Measurements from ENCODE around the gene CD248.
"Not testable (repeated sequence)": the region's sequence is repeated elsewhere in the genome, so short reads cannot be mapped to it uniquely, and the experiment has no call there.

The CD248 gene, protein sequence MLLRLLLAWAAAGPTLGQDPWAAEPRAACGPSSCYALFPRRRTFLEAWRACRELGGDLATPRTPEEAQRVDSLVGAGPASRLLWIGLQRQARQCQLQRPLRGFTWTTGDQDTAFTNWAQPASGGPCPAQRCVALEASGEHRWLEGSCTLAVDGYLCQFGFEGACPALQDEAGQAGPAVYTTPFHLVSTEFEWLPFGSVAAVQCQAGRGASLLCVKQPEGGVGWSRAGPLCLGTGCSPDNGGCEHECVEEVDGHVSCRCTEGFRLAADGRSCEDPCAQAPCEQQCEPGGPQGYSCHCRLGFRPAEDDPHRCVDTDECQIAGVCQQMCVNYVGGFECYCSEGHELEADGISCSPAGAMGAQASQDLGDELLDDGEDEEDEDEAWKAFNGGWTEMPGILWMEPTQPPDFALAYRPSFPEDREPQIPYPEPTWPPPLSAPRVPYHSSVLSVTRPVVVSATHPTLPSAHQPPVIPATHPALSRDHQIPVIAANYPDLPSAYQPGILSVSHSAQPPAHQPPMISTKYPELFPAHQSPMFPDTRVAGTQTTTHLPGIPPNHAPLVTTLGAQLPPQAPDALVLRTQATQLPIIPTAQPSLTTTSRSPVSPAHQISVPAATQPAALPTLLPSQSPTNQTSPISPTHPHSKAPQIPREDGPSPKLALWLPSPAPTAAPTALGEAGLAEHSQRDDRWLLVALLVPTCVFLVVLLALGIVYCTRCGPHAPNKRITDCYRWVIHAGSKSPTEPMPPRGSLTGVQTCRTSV

DNA sequence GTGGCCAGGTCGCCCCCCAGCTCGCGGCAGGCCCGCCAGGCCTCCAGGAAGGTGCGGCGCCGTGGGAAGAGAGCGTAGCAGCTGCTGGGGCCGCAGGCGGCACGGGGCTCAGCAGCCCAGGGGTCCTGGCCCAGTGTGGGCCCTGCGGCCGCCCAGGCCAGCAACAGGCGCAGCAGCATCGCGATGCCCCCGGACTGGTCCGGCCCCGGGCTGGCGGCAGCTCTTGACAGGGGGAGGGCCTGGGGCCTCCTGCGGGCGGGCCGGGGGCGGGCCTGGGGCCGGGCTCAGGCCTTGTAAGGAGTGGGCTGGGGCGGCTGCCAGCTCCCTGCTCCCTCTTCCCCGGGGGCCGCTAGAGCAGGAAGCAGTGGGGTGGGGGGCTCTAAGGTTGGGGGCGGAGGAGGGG, at the start of gene CD248:
CD248 (minus strand) TSS at position 196 of the 403 bp plus-strand sequence; CDS start at position 179, 17 bp downstream.
- peak; percentile 84 for DNase-seq (ENCODE audit: low read depth)

DNA sequence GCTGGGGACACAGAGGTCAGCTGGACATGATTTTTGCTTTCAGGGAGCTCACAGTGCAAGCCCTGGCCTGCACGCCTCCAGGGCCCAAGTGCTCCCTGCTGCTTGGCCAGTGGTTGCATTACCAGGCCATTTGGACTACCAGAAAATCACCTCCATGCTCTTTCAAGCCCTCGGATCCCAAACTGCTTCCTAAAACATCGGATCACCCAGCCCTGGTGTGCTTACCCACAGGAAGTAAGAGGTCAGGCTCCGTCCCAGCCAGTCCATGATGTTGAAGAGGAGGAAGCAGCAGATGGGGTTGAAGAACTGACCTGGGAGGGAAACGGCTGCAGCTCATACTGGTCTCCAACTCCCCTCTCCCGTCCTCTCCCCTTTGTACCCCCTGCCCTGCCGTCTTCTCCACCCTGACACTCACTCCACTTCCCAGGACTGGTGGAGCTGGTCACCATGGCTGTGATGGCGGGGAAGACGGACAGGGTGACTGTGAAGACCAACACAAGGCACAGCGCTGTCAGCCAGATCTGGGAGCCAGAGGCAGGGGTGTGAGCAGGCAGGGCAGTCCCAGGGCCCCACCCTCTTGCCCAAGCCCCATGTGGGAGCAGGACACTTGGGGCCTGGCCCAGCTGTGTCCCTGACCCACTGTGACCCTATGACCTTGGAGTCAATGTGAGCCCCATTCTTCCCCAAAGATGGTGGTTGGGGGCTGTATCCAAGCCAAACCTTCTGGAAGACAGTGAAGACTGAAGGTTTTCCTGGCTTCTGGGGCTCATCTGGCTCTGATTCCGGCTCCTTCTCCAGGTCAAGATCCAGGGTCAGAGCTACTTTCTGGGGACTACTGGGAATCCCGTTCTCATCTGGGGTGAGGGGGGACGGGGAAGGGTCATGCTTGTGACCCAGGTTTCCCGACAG, 49.1 kb upstream of the CD248 start:
- H3K4me3 ChIP-seq (ENCODE audit: low read depth, low read length), result no peak overlapping the region
- no peak for DNase-seq (ENCODE audit: low read depth)

More for the DNA sequence above, at the start of gene CD248:
- peak within 1 kb of the TSS; percentile 62 for H3K4me3 ChIP-seq (ENCODE audit: low read depth, low read length)

DNA sequence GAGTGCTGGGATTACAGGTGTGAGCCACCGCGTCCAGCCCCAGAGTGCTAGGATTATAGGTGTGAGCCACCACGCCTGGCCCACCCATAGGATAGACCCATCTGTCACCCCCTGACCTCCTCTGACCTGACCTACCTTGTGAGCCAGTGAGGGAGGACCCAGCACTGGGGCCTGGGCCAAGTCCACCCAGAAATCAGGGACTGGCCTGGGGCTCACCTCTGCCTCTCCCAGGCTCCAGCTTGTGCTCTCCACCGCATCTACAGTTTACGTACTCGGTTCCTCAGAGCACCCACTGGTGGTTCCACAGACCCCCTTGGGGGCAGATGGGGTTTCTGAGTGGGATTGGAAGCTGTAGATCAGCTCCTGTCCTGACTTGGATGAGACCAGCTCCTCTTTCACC, 48.3 kb upstream of the CD248 start:
- no peak overlapping the region for H3K4me3 ChIP-seq (ENCODE audit: low read depth, low read length)
- DNase-seq (ENCODE audit: low read depth), result no peak

DNA sequence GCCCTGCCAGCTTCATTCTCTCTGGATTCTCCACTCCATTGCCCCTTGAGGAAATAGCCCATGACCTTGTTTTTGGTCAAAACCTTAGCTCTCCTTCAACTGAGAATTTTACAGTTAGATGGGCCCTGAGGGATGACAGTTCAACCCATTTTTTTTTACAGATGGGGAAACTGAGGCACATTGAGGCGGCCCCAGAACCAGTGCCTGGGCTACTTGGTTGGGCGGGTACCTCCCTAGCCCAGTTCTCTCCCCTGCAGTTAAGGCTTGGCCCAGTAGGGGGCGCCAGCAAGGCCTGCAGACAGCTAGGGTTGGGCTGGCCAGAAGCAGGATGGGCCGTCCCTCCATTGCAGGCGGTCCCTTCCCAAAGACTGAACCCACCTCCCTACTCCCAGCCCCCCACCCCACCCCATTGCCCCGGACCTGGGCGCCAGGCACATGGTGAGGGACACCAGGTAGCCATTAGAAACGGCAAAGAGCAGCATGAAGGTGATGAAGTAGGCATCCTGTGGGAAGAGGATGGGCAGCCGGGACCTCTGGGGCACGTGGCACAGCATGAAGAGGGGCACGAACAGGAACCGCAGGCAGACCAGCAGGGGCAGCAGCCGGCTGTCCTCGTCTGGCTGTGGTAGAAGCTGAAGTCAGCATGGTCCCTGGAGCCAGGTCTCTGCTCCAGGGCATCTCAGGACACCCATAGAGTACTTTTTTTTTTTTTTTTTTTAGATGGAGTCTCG, 47.1 kb upstream of the CD248 start:
- H3K4me3 ChIP-seq (ENCODE audit: low read depth, low read length), result no peak overlapping the region
- no peak for DNase-seq (ENCODE audit: low read depth)

DNA sequence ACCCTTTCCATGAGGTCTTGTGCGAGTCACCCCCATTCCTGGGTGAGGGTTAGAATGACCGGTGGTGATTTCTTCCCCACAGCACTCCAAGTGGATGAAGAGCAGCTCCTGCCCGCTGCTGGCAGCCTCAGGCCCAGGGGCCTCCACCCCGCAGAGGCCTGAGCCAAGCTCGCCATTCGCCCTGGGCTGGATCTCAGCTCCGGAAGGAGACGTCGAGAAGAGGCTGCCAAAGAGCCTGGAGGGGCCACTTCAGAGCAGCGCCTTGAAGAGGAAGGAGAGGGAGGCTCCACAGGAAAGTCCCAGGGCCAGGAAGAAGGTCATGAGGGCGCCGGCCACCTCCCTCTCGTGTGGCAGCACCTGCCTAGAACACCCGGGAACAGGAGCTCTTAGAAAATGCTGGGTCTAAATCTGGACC, 46.4 kb upstream of the CD248 start:
- no peak for DNase-seq (ENCODE audit: low read depth)
- H3K4me3 ChIP-seq (ENCODE audit: low read depth, low read length), result no peak overlapping the region

DNA sequence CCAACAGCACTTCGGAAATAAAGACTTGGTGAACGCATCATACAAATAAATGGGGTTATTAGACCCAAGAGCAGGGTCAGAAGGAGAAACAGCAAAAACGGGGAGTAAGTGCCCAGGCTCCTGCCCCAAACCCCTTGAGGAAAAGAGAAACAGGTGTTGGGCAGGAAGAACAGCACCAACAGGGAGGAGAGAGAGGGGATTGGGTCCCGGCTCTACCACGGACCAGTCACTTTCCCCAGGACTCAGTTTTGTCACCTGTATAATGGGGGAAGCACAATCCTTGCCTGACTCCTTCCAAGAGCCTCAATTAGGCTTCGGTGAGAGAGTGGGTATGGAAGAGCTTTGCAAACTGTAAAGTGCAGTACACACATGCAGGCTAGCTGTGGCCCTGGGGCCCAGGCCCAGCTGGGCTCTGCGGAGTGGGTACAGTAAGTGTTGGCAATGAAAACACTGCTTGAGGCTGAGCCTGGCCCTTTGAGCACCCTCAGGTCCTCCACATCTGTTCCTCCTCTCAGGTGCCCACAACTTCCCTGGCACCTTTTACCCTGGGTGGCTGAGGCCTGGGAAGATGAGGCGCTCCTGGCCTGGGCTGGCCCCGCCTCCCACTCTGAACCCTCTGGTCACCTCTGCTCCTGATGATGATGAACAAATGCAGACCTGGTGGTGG, 45.8 kb upstream of the CD248 start:
- DNase-seq (ENCODE audit: low read depth), result no peak
- no peak overlapping the region for H3K4me3 ChIP-seq (ENCODE audit: low read depth, low read length)

DNA sequence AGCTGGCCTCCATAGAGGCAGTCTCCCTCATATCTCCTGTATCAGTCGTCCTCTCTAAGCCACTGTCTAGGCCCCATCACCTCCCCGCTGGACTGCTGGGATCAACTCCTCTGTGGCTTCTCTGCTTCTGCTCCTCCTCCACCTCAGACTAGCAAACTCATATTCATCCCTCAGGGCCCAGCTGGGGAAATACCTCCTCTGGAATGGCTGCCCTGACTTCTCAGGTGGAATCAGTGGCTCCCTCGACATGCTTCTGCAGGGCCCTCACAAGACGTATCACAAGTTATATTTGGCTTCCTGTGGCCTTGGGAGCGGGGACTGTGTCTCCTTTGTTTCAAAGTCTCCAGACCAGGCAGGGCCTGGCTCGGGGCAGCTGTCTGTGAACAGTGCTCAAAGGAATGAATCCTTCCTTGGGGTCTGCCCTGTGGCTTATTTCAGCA, 44.7 kb upstream of the CD248 start:
- no peak for DNase-seq (ENCODE audit: low read depth)
- no peak overlapping the region for H3K4me3 ChIP-seq (ENCODE audit: low read depth, low read length)

DNA sequence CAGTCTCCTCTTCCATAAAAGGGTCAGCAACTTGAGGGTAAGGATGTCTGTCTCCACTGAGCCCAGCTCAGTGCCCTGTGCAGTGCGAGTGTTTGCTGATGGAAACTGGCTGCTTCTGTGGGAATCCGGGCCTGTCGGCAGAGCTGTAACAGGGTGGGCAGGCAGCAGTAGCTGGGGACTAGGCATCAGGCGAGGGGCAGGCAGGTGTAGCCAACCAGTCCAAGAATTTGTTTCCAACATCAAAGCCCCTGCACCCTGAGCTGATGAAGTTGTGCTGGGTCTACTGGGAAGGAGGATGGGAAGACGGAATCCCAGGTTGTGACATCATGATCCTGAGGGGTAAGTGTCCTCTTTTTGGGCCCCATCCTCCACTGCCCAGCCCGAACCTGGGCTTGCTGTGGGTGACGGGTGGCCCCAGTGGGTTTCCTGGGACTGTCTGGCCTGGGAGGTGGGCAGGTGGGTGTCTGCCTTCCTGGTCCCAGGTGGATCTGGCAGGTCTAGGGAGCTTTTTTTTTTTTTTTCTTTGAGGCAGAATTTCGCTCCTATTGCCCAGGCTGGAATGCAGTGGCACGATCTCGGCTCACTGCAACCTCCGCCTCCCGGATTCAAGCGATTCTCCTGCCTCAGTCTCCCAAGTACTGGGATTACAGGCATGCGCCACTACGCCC, 43.7 kb upstream of the CD248 start:
- DNase-seq (ENCODE audit: low read depth), result no peak
- H3K4me3 ChIP-seq (ENCODE audit: low read depth, low read length), result no peak overlapping the region

DNA sequence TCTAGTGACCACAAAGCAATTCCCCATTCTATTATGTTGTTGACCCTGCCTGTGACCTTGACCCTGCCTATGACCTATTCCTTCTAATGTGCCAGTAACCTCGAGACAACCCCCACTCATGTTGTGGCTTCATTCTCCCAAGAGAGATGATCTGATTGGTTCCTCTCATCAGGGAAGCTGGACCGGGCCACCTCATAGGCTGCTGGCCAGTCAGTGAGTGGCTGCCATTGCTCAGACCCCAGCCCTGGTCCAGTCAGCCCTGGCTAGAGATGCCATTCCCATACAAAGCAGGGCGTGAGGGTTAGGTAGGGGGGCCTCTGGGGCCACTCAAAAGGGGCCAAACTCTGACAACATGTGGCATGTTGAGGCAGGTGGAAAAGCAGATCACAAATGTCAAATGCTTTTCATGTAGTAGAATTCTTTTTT, 42.8 kb upstream of the CD248 start:
- DNase-seq (ENCODE audit: low read depth), result no peak
- no peak overlapping the region for H3K4me3 ChIP-seq (ENCODE audit: low read depth, low read length)

DNA sequence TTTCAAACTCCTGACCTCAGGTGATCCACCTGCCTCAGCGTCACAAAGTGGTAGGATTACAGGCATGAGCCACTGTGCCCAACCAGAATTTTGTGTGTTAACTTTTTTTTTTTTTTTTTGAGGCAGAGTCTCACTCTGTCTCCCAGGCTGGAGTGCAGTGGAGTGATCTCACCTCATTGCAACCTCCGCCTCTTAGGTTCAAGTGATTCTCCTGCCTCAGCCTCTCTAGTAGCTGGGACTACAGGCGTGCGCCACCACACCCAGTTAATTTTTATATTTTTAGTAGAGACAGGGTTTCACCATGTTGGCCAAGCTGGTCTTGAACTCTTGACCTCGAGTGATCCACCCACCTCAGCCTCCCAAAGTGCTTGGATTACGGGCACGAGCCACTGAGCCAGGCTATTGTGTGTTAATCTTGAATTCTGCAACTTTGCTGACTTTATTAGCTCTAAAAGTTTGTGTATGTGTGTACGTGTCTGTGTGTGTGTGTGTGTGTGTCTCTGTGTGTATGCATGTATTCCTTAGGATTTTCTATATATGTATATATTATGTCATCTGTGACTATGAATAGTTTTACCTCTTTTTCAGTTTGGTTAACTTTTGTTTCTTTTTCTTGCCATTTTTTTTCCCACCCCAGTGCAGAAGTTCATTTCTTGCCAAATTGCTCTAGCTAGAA, 33.9 kb upstream of the CD248 start:
- not testable (repeated sequence) for DNase-seq (ENCODE audit: low read depth); H3K4me3 ChIP-seq (ENCODE audit: low read depth, low read length)

DNA sequence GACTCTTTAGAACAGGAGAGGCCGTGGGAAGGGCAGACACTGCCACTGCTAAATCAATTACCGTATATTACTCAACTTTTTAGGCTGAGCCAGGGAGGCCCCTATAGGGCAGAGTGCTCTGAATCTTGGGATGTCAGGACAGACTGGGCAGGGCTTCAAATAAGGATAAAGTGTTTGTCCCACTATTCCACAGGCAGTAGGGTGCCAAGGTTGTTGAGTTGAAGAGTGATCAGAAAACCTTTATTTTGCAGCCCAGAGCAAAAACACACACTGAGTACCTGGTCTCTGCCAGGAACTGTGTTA, 32.2 kb upstream of the CD248 start:
- no peak for DNase-seq (ENCODE audit: low read depth)
- no peak overlapping the region for H3K4me3 ChIP-seq (ENCODE audit: low read depth, low read length)

DNA sequence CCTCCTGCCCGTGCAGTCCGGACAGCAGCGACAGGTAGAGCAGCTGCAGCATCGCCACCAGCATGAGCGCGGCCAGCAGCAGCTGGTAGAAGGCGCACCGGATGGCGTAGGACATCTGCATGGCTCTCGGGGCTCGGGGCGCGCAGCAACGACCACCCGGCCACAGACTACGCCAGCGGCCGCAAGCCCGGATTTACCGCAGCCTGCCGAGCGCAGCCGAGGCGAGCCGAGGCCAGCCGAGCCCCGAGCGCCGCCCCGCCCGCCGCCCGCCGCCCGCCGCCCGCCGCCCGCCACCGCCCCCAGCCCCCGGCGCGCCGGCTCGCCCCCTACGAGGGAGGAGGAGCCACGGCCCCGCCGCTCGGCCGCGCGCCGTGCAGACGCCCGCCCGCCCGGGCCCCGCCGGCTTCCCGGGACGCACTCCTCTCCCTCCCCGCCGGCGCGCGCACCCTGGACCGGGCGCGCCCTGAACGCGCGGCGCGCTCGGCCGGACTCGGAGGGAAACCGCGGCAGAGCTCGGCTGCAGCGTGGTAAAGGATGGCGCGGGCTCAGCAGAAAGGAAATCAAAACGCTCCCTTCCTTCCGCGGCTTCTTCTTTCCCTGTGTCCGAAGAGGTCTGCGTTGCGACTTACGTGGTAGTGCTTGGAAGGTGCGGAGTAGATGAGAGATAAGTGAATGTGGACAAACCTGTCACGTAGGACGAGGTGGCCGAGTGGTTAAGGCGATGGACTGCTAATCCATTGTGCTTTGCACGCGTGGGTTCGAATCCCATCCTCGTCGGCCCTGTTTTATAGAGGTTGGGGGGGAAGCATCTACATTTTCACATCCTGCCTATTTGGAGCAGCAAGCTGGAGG, 30.8 kb upstream of the CD248 start, which contains the start of gene B4GAT1:
B4GAT1 (minus strand) TSS at position 205 of the 852 bp plus-strand sequence; CDS start at position 121, 84 bp downstream.
- peak within 1 kb of the TSS; percentile 85 for H3K4me3 ChIP-seq (ENCODE audit: low read depth, low read length)
- peak; percentile 82 for DNase-seq (ENCODE audit: low read depth)

DNA sequence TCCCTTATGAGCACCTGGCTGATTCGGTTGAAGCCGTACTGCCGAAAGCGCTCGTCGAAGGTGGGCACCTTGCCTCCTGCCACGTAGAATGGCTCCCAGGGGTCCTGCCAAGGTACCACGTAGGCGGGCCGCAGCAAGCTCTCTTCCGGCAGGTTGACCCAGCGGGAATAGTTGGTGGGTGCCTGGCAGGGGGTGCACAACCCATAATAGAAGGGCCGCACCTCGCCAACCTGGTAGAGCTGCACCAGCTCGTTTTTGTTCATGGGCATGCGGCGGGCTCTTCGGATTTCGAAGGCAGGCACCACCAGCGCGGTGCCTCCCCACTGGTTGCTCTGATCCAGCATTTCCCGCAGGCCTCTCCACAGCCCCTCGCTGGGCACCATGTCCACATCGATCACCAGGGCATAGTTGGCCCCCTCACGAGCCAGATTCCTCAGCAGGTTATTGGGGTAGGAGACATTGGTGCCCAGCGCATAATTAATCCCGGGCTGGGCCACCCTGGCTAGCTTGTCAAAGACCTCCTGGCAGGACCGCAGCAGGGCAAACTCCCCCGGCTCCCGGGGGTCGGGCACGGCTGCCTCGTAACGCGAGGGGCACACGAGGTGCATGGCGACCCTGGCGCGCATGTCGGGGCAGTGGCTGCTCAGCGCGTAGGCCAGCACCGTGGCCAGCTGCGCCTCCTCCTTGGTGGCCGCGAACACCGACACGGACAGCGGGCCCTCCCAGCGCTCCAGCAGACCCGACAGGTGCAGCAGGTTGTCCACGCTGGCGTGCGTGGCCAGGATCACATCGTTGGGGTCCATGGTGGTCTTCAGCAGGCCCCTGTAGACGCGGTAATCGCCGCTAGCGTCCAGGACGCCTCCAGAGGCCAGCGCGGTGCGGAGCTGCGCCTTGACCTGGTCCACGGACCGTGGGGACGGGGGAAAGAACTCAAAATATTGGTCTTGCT, 29.9 kb upstream of the CD248 start:
- DNase-seq (ENCODE audit: low read depth), result no peak

DNA sequence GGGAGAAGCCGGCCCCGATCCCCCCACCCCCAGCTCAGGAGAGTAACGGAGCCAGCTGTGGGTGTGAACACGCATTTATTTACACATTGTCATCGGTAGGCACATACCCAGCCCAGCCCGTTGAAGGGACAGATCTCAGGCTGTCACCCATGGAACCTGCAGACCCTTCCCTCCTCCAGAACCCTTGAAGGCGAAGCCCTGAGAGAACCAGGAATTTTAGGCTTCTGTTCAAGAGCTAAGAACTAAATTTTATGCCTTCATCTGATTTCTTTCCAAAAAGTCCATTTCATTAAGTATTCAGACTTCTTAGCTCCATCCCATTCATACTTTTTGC, 28.4 kb upstream of the CD248 start:
- no peak for DNase-seq (ENCODE audit: low read depth)
- H3K4me3 ChIP-seq (ENCODE audit: low read depth, low read length), result peak overlapping the region; percentile 97

More for the DNA sequence above, 29.9 kb upstream of the CD248 start:
- H3K4me3 ChIP-seq (ENCODE audit: low read depth, low read length), result peak overlapping the region; percentile 85

DNA sequence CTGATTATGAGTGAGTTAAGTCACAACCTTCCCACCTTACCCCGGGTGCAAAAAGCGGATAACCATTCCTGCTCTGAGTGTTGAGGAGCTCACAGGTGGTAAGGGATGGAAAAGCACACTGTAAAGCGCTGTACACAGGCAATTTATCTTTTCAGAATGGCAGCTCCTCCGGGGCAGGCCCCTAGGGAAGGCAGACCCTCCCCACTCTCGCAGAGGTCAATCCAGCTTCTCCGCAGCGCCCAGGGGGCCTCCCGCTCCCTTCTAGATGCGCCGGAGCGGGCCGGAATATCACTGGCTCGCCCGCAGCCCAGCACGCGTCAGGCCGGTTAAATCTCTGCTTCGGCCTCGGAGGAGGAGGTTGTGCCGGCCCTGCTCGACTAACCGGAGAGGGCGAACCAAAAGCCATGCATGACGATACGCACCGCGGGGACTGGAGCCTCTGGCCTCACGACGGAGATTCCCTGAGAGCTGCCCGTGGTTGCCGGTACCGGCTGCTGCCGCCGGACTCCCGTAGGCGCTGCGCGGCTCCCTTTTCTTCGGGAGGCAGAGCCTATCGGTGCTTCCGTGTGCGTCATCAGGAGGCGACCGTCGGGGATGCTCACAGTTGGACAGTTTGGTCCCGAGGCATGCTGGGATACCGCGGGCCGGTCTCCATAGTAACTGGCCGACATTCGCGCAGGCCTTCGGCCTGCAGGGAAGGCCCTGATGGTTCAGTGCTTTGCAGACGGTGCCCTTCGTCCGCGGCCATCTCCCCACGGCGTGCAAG, 27.9 kb upstream of the CD248 start, which contains the start of gene BRMS1:
BRMS1 (minus strand) TSS at position 555 of the 766 bp plus-strand sequence. CDS start 2,870 bp downstream, outside the sequence.
- peak; percentile 86 for DNase-seq (ENCODE audit: low read depth)
- H3K4me3 ChIP-seq (ENCODE audit: low read depth, low read length), result peak within 1 kb of the TSS; percentile 97
